ENCODE results near the gene SLC12A2.

- no peak for TF ChIP-seq REST (IDR thresholded peaks at IDR 0.05; ENCODE audit: insufficient read depth in 1 of 2, low read depth in 2 of 2, low read length in 2 of 2)
- TF ChIP-seq TAF1 (IDR thresholded peaks at IDR 0.05; ENCODE audit: borderline replicate concordance, insufficient read depth, low read length) = no peak
- no peak for TF ChIP-seq POLR2AphosphoS5 (IDR thresholded peaks at IDR 0.05; ENCODE audit: low read depth, low read length)
- no peak for TF ChIP-seq SIN3A (IDR thresholded peaks at IDR 0.05; ENCODE audit: borderline replicate concordance, insufficient read depth, low read length)
- TF ChIP-seq FOXP2 (optimal IDR thresholded peaks at IDR 0.05; ENCODE audit: borderline replicate concordance, extremely low read depth, extremely low read length, insufficient read depth) = no peak
Measured at GRCh38 chr5:128062172-128062746, 21.3 kb upstream of the SLC12A2 start.

Measured in PFSK-1 (cell line).